GM19328 (cell line): ENCODE results near the gene HMGCLL1.
A peak's percentile ranks its signal among the peaks of the same experiment; 100 is the strongest.

Experiments
- ATAC-seq: cut with Tn5 transposase; IDR thresholded peaks from one replicate; pipeline ENCODE4 v1.9.1; 2021; ENCODE audit warnings: mild to moderate bottlenecking, moderate library complexity; ENCODE audit not compliant: unreplicated experiment

The HMGCLL1 gene

GRCh38 chr6:55578537-55579363, at the start of gene HMGCLL1:
TSS of gene HMGCLL1 (minus strand) at chr6:55579192. CDS start at chr6:55579055, 137 bp downstream.
- ATAC-seq, result no peak

GRCh38 chr6:55621993-55622392, 43.0 kb upstream of the HMGCLL1 start:
- ATAC-seq, result no peak

DNA sequence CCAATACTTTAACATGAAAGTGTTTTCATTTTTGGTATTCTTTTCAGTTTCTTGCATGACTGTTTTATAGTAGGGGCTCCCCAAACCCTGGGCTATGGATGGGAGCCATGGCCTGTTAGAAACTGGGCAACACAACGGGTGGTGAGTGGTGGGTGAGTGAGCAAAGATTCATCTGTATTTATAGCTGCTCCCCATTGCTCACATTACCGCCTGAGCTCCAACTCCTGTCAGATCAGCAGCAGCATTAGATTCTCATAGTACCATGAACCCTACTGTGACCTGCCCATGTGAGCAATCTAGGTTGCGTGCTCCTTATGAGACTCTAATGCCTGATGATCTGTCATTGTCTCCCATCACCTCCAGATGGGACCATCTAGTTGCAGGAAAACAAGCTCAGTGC, 42.3 kb upstream of the HMGCLL1 start:
- ATAC-seq, result no peak

DNA sequence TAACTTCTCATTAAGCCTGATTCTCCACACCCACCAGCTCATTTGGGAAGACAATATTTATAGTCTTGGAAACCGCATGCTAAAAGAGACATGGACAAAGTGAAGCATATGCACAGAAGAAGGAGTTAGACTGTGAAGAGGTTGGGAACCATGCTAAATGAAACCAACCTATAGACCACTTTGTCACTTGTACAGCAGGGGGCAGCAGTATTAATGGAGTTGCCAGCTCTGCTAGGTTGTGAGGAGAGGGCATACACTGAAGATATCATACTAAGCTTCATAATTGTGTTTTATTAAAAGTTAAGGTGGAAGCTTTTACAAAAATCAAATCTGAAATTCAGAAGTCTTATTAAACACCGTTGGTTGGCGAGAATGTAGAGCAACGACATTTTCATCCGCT, 38.3 kb upstream of the HMGCLL1 start:
- peak; percentile 70 for ATAC-seq

DNA sequence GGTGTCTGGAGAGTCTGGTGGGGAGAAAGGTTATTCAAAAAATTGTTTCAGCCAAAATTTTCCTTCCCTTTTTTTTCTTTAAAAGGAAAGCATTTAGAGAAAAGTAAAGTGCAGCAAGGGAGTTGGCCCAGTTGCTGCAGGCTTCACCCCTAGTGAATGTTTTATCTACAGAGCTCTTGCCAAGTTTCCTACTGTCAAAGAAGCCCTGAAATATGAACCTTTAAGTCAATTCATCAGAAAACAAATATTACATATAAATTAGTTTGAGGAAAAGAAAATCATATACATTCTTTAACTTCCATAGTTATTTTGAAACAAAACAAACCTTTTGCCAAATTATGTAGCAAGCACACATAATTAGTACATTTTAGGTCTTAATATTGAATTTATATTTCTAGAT, 25.0 kb upstream of the HMGCLL1 start:
- ATAC-seq, result no peak

GRCh38 chr6:55601120-55601519, 22.1 kb upstream of the HMGCLL1 start:
- no peak for ATAC-seq

DNA sequence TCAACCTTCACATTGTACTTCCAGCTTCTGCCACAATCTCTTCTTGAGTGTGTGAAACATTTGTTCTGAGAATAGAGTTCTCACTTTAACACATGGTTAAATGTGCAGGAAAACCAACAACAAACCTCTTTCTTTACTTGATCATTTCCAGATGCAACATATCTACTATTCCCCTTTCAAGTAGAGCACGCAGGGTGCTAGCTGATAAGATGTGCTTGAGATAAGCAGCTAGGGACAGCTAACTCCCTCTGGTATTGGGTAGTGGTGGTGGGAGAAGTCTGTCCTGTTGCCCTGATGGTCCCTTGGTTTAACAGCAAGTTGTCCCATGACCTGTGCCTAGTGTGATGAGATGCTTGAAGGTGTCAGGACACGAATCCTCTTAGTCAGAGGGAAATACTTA, 15.4 kb upstream of the HMGCLL1 start:
- no peak for ATAC-seq

DNA sequence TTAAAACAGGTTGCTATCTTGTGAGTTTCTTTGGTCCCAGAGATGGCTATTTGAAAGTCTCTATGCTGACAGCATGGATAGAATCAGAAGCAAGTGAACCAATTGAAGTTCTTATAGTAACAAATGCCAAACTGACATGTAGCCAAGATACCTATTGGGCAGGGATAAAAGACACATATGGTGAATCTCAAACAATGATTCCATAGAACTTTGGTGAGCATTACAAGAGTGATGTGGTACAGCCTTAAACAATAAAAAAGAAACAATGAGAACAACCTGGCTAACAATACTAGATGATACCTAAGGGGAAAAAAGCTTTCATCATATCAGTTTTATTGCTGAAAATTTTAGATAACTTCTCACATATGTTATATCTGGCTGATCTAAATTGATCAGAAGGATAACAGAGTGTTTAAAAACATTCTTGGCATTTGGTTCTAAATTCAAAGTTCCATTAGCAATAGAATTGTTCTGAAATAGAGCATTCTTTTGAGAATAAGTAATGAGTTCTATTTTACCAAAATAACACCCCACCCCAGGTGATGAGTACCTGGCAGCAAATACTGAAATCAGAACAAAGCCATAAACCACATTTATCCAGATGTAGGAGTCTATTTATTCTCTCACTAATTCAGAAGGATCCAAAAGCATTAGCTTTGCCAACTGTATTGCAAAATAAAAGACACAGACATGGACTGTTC, 5.8 kb upstream of the HMGCLL1 start:
- ATAC-seq, result no peak

DNA sequence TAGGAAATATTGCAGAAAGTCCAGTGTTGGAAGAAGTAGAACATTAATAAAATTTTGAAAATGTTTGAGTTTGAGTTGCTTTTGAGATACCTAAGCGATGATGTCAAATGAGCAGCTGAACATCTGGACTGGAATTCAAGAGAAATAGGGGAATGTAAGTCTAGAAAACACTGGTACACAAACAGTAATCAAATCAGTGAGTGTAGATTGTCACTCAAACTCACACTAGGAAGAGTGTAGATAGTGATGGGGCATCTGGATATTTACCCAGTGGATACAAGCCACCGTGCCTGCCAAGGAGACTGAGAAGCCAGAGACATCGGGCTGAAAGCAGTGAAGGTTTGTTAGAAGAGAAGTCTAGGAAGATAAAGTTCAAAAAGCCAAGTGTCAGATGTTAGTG, 2.2 kb downstream of the HMGCLL1 start:
- no peak for ATAC-seq

DNA sequence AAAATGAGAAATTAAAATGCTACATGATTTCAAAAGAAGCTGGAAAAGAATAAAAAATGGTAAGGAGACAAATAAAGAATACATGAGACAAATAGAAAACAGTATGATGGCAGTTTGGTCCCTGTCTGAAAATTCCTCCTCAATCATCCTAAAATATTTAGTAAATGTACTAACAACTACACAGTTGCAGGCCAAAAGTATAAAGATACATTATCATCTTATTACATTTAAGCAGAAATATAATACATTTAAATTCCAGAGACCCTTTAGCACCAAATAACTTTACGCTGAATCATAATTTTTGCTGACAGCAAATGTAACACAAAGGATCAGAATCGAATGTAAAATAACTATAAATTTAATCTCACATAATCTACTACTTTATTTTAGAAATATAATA, 4.4 kb downstream of the HMGCLL1 start:
- no peak for ATAC-seq

DNA sequence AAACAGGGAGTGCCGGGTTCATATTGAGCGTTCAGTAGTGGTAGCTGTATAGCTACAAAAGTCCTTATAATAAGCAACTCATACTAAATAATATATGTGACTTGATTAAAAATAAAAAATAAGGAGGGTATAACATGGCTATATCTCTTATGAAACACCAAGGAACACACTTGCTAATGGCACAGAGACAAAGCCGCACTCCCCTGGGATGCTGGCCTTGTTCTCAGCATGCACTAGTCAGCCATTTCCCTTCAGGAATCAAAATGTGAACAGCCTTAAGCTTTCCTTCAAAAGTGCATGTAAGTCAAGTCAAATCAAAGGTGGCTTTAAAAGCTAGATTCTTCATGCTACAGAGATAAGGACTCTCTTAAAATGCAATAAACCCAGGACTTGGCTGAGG, 9.4 kb downstream of the HMGCLL1 start:
- ATAC-seq, result no peak

DNA sequence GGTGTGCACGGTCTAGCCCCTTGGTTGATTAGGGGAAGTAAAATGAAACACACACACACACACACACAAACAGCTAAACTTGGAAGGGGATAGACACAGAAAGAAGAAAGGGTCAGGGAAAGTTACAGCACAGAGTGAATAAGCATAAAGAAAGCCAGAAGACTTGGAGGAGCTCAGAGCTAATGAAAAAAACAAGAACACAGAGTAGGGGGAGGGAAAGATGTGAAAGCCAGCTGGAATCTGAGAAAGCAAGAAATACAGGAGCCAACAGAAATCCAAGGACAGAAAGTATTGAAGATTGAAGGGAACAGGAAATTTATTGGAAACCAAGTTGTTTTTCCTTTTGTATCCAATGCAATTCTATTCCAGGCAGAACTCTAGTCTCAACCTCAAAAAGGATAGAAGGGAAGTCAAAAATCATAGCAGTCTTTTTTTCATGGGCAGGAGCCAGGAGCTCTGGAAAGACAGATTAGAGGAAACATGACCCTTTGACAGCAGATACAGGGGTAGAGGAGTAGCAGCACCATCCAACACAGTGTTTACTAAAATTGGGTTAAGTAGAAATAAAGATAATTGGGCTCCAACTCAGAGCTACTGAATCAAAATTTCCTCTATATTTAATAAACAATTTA, 10.1 kb downstream of the HMGCLL1 start:
- ATAC-seq, result no peak

DNA sequence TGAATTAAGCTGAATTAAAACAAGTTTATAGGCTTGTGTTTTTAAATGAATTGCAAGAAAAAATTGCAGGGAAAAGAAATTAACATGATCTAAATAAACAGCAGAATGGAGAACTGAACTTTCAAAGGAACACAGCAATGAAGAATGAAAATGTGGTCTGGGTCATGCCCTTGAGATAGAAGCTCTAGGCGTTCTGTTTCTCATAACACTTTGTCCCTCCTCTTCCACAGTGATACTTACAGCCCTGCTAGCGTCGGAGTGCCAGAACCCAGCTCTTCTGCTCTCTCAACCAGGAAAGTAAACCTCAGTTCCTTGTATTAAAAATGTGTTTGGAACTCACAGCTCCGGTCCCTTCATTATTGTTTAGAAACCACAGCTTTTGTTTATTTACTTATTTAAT, 11.4 kb downstream of the HMGCLL1 start:
- ATAC-seq, result no peak

GRCh38 chr6:55566036-55566710, 12.8 kb downstream of the HMGCLL1 start:
- ATAC-seq, result no peak

DNA sequence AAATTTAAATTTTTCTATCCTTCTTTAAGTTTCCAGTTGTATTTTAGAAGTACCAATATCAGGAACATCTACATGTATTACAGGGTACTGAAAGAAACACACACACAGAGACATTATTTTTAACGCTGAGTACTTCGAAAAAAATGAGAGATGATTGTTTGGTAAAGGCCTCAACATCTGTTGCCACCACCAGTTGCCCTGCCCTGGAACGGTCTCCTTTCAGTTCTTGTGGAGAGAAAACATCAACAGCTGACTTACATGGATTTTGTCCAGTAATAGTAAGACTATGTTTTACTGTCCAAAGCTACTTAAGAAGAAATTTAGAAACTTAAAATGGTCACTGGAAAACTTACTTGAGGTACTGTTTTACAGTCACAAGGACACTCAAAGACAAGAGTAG, 16.7 kb downstream of the HMGCLL1 start:
- no peak for ATAC-seq

DNA sequence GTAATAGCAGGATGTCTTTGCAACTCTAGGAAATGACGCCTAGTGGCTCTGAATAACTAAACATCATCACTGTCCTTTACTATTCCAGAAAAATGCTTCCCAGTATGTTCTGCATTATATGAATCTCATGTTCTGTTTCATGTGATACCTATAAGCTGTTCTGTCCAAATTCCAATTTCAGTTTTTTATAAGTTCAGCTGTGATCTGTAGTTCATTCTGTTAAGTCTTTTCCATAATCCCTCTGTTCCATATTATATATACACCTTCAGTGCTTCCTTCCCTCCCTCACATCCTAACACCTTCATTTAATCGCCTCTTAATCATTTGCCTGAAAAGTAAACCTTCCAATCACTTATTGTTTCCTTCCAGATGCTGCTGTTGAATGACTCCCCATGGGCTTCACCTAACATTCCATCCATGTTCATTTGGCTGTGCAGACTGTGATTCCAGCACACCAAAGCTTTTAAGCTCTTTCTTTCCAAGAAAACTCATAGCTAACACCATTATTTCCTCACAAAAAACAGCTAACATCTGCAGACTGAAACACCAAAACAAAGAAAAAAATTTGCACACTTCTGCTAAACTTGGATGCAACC, 18.6 kb downstream of the HMGCLL1 start:
- ATAC-seq, result no peak

GRCh38 chr6:55557146-55557545, 21.8 kb downstream of the HMGCLL1 start:
- ATAC-seq, result no peak

DNA sequence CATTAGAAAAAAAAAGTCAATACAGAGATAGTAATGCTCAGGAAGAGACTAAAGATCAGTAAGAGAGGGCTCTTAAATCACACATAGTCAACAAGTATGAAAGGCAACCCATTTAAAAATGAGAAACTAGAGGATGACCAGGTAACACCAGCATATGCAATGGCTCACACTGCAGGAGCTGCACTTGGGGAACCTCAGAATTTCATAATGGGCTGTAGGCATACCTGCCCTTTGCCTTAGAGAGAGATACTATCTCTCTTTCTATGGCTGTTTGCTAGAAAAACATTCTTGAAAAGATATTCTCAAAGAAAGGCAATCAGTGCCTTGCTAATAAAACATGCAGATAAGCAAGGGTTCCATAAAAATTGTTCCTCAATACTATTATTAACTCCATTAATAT, 33.2 kb downstream of the HMGCLL1 start:
- ATAC-seq, result no peak

DNA sequence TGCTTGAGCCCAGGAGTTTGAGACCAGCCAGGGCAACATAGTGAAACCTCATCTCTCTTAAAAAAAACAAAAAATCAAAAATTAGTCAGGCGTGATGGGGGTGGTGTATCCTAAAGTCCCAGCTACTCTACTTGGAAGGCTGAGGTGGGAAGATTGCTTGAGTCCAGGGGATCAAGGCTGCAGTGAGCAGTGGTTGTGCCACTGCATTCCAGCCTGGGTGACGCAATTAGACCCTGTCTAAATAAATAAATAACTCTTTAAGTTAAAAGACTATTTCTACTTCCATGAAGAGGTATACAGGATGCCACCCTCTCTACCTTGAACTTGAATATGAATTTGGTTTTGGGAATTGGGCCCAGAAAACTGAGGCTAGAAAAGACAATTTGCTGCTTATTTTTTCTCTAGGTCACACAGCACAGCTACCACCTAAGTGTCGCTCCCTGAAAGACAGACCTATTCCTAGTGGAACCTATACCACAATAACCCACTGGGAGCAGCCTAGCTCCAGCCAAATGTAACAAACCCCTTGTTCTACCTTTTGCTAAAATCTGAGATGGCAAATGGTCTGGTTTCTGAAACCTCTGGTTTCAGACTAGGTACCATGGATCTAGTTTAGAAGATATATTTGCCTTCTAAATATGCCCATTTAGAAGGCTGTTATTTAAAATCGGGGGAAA, 35.2 kb downstream of the HMGCLL1 start:
- ATAC-seq, result no peak

GRCh38 chr6:55541024-55541423, 38.0 kb downstream of the HMGCLL1 start:
- no peak for ATAC-seq
